Right atrium auricular region (tissue), 2 donors: ENCODE results near the gene NSMCE3. TPM values are rescaled to one million over a fixed set of nuclear protein-coding genes. Genes with fewer than 3 reads are reported as not detected.

ENCODE experiments used
- DNase-seq: peaks from one replicate; pipeline ENCODE4 v3.0.0-alpha.2; 2019; ENCODE audit warnings: low spot score
- H3K27ac ChIP-seq, 2 donors: fragments of 200-600 bp; sonication (generic); 1 replicate in 1 of 2; 2 replicates in 1 of 2; pipeline ENCODE4 v1.5.1; 2016 to 2019
- H3K27me3 ChIP-seq, 2 donors: fragments of 200-600 bp; sonication (generic); one replicate each; pipeline versions ENCODE4 v1.5.1 to v1.6.0; 2017 to 2019
- H3K36me3 ChIP-seq: fragments of 200-600 bp; sonication (generic); one replicate; pipeline ENCODE4 v1.5.1; 2016
- H3K4me1 ChIP-seq, 2 donors: fragments of 200-600 bp; sonication (generic); one replicate each; pipeline versions ENCODE4 v1.5.1 to v1.6.0; 2017 to 2019
- H3K4me3 ChIP-seq, 2 donors: fragments of 200-600 bp; sonication (generic); 1 replicate in 1 of 2; 2 replicates in 1 of 2; pipeline ENCODE4 v1.5.1; 2017 to 2019; ENCODE audit warnings: mild to moderate bottlenecking in 1 of 2, moderate library complexity in 1 of 2
- H3K9me3 ChIP-seq, 2 donors: fragments of 200-600 bp; sonication (generic); one replicate each; pipeline ENCODE4 v1.5.1; 2019
- total RNA-seq, 2 donors: library from RNA; depleted of rRNA; stranded (reverse); fragments of >200 nt; gene quantifications; one replicate each; pipeline ENCODE4 v1.1.0, GENCODE V29; 2016
- TF ChIP-seq, protein P1 (sequence below), 2 donors: fragments of 200-600 bp; sonication (generic); IDR thresholded peaks; one replicate each; pipeline ENCODE4 v1.5.1; 2019; ENCODE audit warnings: antibody characterized with exemption in 2 of 2

The NSMCE3 gene
- total RNA-seq, 2 donors from 2014 or later, result 8.8 to 11.5 TPM

DNA sequence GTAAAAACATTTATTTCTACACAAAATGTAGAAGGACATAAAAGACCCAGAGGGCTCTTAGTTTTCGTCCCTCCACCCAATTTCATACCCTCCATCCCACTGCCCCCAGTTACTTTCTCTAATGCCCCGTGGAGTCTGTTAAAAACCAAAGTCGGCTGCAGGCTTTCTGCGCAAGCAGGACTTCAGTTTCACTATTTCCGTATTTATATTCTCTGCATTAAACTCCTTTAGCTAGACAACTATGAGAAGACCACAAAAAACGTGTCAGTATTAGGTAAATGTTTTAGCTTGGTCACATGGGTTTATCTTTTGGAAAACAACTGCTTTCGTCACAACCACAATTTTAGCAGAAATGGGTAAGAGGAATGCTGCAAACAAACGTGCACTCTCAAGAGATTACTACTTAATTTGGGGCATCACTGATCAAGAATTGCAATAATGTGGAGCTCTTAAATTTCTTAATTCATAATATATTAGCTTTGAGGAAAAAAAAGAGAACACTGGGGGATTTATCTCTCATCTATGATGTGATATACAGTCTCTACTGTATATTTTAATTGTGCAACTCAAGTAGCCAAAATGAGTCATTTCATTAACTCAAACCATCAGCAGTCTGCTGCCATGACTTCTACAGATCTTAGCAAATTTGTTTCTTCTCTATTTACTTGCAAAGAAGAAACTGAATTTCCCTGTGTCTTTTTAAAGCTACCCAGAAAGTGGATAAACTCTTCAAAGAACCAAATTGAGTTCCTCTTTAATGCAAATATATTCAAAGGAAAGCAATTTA is 740 bp upstream of the NSMCE3 start:
- TF ChIP-seq, protein P1, sequence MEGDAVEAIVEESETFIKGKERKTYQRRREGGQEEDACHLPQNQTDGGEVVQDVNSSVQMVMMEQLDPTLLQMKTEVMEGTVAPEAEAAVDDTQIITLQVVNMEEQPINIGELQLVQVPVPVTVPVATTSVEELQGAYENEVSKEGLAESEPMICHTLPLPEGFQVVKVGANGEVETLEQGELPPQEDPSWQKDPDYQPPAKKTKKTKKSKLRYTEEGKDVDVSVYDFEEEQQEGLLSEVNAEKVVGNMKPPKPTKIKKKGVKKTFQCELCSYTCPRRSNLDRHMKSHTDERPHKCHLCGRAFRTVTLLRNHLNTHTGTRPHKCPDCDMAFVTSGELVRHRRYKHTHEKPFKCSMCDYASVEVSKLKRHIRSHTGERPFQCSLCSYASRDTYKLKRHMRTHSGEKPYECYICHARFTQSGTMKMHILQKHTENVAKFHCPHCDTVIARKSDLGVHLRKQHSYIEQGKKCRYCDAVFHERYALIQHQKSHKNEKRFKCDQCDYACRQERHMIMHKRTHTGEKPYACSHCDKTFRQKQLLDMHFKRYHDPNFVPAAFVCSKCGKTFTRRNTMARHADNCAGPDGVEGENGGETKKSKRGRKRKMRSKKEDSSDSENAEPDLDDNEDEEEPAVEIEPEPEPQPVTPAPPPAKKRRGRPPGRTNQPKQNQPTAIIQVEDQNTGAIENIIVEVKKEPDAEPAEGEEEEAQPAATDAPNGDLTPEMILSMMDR (IDR thresholded peaks at IDR 0.05), result no peak
- Histone ChIP-seq H3K36me3 (no peaks in the 10 kb centered on the region), H3K4me1 (peaks cover 0 to 28% of the 10 kb centered on the region in 2 donors), H3K27me3 (no peaks in the 10 kb centered on the region), H3K9me3 (no peaks in the 10 kb centered on the region), H3K4me3 (peak overlapping the region; percentile 87 to 94), H3K27ac (peak overlapping the region; percentile 95 to 97)
- DNase-seq, result no peak

DNA sequence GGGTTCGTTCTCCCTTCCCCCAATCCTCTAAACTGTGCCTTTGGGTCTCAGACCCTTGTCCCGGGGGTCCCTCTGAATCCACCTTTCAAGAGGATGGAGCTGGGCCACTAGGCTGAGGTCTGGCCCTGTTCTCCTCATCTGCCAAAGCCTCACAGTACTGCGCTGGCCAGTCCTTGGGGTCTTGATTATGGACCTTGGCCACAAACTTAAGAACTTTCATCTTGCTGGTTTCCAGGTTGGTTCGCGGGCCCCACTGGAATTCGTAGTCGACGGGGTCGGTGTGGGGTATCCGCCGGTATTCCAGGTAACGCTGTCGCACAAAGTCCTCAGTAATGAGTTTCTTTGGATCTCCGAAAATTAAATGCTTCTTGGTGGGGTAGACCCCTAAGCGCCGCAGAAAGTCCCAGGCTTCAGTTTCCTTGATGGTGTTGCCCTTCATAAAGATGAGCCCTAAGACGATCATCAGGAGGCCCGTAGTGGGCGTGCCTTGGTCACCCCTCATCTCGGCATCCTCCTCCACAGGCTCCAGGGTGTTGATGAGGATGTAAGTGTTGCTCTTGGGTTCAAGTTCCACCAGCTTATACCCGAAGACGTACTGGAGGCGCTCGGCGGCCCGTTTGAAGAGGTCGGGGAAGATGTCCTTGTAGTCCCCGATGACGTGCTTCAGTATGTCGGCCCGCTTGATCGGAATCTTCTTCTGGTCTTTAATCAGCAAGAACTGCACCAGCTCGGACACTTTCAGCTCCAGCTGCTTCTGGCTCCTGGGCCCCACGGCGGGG is 727 bp downstream of the NSMCE3 start:
- DNase-seq, result peak; percentile 66
- TF ChIP-seq, protein P1 (IDR thresholded peaks at IDR 0.05), result no peak
- H3K9me3 ChIP-seq, result no peaks in the 10 kb centered on the region
- H3K4me1 ChIP-seq, result peaks cover 0 to 28% of the 10 kb centered on the region in 2 donors
- H3K27ac ChIP-seq, result peak overlapping the region; percentile 95 to 97
- H3K4me3 ChIP-seq, result peak overlapping the region; percentile 87 to 94
- no peaks in the 10 kb centered on the region for H3K27me3 ChIP-seq
- H3K36me3 ChIP-seq, result no peaks in the 10 kb centered on the region

DNA sequence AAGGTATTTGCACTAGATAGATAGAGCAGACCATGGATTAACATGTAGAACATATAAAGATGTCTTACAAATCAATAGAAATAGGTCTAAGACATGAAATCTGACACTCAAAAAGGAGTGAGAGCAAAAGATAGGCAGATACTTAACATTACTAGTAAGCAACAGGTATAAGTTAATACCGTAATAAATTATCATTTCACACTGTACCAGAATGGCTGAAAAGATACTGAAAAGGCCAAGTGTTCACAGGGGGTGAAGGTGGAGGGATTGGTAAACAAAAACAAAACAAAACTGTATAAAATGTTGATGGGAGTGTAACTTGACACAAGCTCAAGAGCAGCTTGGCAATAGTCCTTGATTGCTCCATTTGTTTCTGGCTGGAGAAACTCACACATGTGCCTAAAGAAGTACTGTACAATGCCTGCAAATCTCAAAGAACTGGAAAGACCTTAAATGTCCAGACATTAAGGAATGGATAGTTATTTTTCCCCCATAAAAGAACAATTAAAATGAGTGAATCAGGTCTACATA is 3.5 kb downstream of the NSMCE3 start:
- H3K9me3 ChIP-seq, result no peaks in the 10 kb centered on the region
- H3K27me3 ChIP-seq, result no peaks in the 10 kb centered on the region
- H3K36me3 ChIP-seq, result no peaks in the 10 kb centered on the region
- H3K4me3 ChIP-seq, result no peak overlapping the region
- no peak overlapping the region for H3K27ac ChIP-seq
- TF ChIP-seq, protein P1 (IDR thresholded peaks at IDR 0.05), result no peak
- H3K4me1 ChIP-seq, result peaks cover 0 to 28% of the 10 kb centered on the region in 2 donors
- DNase-seq, result no peak

DNA sequence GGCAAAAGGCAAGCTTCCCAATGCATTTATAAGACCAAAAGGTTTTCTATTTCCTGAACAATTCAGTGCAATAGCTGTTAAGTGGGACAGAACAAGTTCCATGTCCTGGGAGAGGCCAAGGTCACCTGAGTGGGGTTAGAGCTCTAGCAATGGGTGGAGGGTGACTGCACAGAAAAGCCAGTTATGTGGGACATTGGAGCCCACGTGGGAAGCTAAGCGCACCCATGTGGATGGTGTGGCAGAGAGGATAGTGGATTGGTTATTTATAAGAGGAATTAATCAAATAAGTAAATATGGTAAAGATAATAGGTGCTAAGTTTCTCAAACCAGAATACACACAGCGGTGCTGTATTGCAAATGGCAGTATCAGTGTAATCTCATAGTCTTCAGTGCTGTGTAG is 6.3 kb downstream of the NSMCE3 start:
- Histone ChIP-seq H3K27ac (no peak overlapping the region), H3K4me3 (no peak overlapping the region), H3K36me3 (no peaks in the 10 kb centered on the region), H3K4me1 (peaks cover 0 to 16% of the 10 kb centered on the region in 2 donors), H3K9me3 (no peaks in the 10 kb centered on the region), H3K27me3 (no peaks in the 10 kb centered on the region)
- no peak for DNase-seq
- TF ChIP-seq, protein P1 (IDR thresholded peaks at IDR 0.05), result no peak

DNA sequence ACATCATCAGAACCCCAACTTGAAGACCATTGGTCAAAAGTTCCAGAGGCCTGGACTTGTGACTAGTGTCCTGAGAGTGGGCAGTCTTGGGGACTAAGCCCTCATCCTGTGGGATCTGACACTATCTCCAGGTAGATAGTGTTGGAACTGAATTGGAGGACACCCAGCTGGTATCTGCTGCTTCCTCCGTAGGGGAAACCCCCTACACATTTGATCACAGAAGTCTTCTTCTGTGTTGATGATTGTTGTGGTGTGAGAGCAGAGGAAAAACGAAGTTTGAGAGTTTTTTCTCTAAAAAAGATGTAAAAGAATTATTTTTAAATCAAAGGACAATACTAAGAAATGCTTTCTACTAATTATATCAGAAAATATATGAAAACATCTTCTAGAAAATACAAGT is 6.9 kb downstream of the NSMCE3 start:
- no peak for DNase-seq
- Histone ChIP-seq H3K4me1 (peaks cover 0 to 11% of the 10 kb centered on the region in 2 donors), H3K27me3 (no peaks in the 10 kb centered on the region), H3K27ac (no peak overlapping the region), H3K9me3 (no peaks in the 10 kb centered on the region), H3K4me3 (no peak overlapping the region), H3K36me3 (no peaks in the 10 kb centered on the region)
- TF ChIP-seq, protein P1 (IDR thresholded peaks at IDR 0.05), result no peak
